HT1080 (cell line): Measurements from ENCODE around the gene BHLHE23. TPM values are rescaled to one million over a fixed set of nuclear protein-coding genes. Genes with fewer than 3 reads are reported as not detected.
"Not testable (repeated sequence)": the region's sequence is repeated elsewhere in the genome, so short reads cannot be mapped to it uniquely, and the experiment has no call there.

Source experiments
- DNase-seq: peaks from one replicate; pipeline ENCODE4 v3.0.0-alpha.2; 2015; ENCODE audit warnings: low read depth
- total RNA-seq: library from RNA; depleted of rRNA; stranded (reverse); fragments of >200 nt; shearing (Covaris generic); gene quantifications from 2 replicates; pipeline ENCODE4 v1.2.3, GENCODE V29; 2014; rRNA removed

The BHLHE23 gene
- total RNA-seq, 1 experiment from 2014 or later: not detected

DNA sequence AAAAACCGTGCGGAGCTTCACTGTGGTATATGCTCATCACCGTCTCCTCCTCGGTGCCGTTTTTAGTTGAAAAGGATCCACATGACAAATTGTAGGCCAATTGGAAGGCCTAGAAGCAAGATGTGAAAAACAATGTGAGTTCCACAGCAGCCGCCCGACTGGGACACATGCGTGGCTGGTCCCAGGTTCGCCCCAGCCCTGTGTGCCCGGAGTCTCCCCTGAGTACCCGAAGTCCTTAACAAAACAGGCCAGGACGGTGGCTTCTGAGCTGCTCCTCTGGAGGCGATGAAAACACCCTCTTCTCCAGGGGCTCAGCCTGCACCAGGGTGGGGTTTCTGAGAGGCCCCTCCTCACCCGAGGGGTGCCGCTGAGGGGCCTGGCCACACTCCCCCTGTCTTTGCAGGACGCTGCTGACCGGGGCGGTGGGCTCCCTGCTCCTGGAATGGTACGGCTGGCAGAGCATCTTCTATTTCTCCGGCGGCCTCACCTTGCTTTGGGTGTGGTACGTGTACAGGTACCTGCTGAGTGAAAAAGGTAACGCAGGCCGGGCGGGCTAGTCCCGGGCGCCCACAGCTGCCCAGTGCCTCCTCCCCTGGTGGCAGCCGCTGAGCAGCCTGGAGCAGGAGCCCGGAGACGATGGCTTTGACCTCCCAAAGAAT, 44.4 kb downstream of the BHLHE23 start:
- no peak for DNase-seq

- no peak for DNase-seq
Measured at GRCh38 chr20:62961799-62962198, 45.0 kb downstream of the BHLHE23 start.

GRCh38 chr20:62961310-62961783, 45.4 kb downstream of the BHLHE23 start:
- no peak for DNase-seq

GRCh38 chr20:62960446-62961309, 46.1 kb downstream of the BHLHE23 start:
- DNase-seq: not testable (repeated sequence)

- DNase-seq: no peak
Measured at GRCh38 chr20:62959998-62960436, 46.7 kb downstream of the BHLHE23 start.

DNA sequence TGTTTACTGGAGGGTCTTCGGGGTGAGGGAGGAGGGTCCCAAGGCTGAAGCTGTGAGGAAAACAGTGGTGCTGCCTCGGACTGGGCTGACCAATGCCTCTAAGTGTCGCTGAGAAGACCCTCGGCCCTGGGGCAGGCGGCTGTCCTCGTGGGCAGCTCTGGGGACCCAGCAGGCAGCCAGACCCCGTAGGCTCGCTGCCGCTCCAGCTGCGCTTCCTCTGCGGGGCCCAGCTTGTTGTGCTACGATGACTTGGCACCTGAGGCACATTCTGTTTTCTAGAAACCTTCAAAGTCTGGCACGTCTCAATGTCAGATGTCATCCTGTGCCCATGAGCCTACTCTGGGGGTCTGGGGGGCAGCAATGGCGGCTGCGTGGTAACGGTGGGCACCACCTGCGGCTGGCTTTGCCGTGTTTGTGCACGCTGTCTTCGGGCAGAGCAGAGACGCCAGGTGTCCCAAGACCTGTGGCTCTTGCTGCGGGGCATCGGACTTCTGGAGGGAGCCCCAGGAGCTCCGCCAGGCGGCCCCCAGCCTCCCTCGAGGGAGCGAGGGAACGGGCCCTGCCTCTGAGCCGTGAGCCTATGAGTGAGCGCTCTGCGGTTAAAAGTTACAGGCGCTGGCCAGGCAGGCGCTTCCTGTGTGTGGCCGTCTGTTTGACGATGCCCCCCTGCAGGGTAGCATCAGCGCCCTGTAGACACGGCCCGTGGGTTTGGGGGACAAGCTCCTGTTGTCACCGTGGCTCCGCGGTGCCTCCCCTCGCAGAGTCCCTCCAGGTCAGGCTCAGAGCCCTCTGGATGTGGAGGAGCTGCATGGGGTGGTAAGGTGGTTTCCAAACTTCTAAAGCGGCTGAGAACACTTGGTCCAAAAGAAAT, 47.4 kb downstream of the BHLHE23 start:
- no peak for DNase-seq

GRCh38 chr20:62958388-62959100, 48.2 kb downstream of the BHLHE23 start:
- DNase-seq: no peak

DNA sequence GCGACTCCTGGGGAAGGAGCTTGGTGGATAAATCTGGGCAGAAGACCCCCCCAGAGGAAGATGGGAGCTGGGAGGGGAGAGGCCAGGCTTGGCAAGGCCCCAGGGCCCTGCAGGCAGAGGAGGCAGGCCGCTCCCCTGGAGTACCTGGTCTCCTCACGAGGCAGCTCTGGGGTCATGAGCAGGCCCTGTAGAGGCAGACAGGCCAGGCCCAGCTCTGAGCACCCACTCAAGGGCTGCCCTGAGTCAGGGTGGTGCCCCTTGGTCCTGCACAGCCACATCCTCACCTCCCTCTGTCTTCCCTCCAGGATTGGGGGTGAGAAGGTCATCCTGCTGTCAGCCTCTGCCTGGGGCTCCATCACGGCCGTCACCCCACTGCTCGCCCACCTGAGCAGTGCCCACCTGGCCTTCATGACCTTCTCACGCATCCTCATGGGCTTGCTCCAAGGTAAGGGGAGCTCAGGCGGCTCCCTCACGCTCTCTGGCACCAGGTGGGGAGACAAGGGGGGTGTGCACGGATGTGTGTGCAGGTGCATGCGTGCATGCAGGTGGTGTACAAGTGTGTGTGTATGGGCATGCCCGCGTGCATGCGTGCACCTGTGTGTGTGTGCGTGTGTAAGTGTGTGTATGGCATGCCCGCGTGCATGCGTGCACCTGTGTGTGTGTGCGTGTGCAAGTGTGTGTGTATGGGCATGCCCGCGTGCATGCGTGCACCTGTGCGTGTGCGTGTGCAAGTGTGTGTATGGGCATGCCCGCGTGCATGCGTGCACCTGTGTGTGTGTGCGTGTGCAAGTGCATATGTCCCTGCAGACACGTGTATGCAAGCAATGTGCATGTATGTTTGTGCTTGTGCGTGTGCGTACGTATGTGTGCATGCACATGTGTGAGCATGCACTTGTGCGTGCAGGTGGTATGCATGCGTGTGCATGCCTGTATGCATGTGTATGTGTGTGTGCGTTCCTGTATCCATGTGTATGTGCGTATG, 49.3 kb downstream of the BHLHE23 start:
- DNase-seq: no peak

GRCh38 chr20:62956387-62957135, 50.2 kb downstream of the BHLHE23 start:
- no peak for DNase-seq

Other genes starting within 250 kb of the BHLHE23 start
- 42.5 and 47.8 TPM in 2 replicates for gene MRGBP, start 210.5 kb downstream of the BHLHE23 start, total RNA-seq
- 86.7 and 95.5 TPM in 2 replicates for gene OGFR, start 202.1 kb downstream of the BHLHE23 start, total RNA-seq
- gene COL9A3, start 189.9 kb downstream of the BHLHE23 start, total RNA-seq: 0.08 and 0.84 TPM in 2 replicates
- gene TCFL5, start 145.1 kb downstream of the BHLHE23 start, total RNA-seq: 9.6 and 14.3 TPM in 2 replicates
- gene DIDO1, start 80.5 kb downstream of the BHLHE23 start, total RNA-seq: 25.9 and 31.1 TPM in 2 replicates
- 20.1 and 29.2 TPM in 2 replicates for gene GID8, start 68.8 kb downstream of the BHLHE23 start, total RNA-seq
- gene SLC17A9, start 54.3 kb downstream of the BHLHE23 start, total RNA-seq: not detected in 2 replicates
- 22.4 and 35.1 TPM in 2 replicates for gene YTHDF1, start 209.2 kb upstream of the BHLHE23 start, total RNA-seq
- not detected in 2 replicates for gene BIRC7, start 228.9 kb upstream of the BHLHE23 start, total RNA-seq
- not detected in 2 replicates for gene NKAIN4, start 247.5 kb upstream of the BHLHE23 start, total RNA-seq